Putamen (tissue), 1 donor: Measurements from ENCODE around the gene NEO1.
"Not testable (repeated sequence)": the region's sequence is repeated elsewhere in the genome, so short reads cannot be mapped to it uniquely, and the experiment has no call there.

Experiments
- DNase-seq: peaks from one replicate; pipeline ENCODE4 v3.0.0-alpha.2; 2016; ENCODE audit warnings: low spot score

The NEO1 gene

DNA sequence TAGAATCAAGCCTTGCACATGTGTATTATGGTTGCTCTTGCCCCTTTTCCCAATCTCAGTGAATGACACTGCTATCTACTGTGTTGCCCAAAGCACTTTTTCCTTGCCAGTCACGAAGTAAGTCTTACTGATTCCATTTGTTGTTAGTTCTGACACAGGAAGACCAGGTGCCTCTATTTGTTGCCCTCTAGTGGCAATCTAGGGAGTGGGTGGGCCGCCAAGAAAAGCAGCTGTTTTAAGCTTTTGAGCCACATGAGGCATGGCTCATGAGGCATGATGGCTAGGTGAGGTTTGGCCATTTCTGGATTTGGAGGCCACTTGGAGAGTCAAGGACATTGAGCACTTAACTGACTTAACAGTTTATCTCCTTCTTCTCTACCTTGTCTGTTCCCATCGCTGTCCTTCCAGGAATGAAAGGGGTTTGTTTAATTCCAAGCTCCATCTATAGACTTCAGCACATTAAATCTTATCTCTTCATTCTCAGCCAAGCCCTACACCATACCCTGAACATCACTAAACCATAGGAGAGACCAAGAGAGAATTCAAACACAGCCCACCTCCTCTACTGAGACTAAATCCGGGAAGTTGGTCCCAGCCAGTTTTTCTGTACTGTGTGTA is 213.4 kb downstream of the NEO1 start:
- DNase-seq, result peak; percentile 9

DNA sequence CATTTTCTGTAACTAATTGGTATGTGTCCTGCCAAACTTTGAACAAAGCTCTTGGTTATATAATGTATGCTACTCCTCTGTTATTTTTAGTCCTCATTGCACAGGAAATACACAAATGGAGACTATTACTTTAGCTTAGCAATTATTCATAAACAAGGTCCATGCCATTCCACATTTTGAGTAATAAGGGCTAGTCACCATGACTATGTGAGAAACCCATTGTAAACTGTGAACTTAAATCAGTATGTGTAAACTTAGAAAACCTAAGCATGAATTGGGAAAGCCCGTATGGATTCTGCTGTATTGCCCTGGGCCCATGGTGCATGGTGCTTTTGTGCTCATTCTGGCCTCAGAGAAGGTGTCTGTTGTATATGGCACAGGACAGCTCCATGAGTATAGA is 216.2 kb downstream of the NEO1 start:
- no peak for DNase-seq

DNA sequence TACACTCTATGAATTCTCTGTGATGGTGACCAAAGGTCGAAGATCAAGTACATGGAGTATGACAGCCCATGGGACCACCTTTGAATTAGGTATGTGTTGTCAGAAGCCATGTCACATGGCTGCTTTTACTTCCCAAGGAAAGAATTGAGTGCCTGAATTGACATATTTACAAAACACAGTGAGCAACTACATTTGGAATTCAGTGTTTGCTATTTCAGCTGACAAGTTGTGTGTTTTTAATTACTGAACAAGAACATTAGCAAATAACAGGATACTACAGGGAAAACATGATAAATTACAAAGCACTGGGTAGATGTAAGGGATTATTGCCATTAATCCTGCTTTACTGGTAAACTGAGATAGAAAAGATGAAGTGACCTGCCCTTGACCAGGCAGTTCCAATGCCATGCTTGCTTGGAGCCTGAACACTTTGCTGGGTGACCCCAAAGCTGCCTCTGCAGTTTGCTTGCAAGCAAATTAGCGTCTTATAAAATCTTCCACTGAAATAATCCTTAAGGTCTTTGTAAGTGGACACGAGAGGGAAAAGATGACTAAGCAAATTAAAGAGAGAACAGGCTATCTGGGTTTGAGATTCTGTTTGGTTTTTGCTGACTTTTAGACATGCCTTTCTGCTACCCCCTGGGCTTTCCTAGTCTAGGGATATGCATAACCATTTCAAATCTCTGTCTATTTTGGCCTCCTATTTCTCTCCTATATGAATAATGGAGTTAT is 218.3 kb downstream of the NEO1 start:
- no peak for DNase-seq

GRCh38 chr15:73273181-73274002 is 221.1 kb downstream of the NEO1 start:
- peak; percentile 53 for DNase-seq

- no peak for DNase-seq
Observed at GRCh38 chr15:73275862-73276261, 223.6 kb downstream of the NEO1 start.

- DNase-seq, result no peak
Observed at GRCh38 chr15:73282567-73283365, 230.5 kb downstream of the NEO1 start.

DNA sequence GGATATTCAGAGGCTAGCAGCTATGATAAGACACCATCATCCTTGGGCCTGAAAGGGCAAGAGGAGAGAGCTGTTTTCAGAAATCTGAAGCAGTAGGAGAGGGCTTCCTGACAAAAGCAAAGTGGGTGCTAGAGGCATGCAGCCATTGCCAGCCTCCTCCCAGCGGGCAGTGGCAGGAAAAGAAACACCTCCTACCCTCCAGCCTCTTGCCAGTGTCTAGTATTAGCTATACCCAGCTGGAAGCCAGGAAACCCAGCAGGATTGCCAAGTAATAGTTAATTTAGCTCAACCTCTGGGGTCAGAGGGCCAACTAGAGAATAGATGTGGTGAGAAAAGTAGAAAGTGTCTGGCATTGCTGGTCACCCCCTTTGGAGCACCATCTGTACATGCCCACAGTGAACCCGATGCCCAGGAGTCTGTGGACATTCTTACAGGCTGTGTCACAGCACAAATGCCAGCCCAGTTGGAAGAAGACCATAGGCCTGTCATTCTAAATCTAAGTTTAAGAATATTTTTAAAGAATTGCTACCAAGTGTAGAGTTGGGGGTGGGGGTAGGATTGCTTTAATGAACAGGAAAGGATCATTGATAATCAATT is 231.2 kb downstream of the NEO1 start:
- DNase-seq, result no peak

DNA sequence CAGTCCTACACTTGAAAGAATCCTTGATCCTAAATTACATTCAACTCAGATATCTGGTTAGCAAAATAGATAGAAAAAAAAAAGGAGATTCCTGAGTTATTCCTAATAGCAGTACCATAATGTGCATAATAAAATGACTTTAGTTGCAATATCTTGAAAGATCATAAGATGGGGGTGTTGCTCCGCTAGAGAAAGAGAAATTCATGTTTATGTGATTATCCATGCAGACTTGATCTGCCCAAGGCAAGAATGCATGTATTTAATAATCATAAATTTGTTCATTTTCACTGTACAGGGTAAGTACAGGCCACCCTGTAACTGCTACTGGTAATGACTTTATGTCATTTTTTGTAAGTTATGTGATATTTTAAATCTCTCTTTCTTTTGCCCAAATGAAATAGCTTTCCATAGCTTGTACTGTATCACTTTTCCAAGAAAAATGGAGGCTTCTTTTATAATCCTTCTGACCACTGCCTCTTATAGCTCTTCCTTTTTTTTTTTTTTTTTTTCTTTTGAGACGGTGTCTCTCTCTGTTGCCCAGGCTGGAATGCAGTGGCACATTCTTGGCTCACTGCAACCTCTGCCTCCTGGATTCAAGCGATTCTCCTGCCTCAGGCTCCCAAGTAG is 231.9 kb downstream of the NEO1 start:
- no peak for DNase-seq

DNA sequence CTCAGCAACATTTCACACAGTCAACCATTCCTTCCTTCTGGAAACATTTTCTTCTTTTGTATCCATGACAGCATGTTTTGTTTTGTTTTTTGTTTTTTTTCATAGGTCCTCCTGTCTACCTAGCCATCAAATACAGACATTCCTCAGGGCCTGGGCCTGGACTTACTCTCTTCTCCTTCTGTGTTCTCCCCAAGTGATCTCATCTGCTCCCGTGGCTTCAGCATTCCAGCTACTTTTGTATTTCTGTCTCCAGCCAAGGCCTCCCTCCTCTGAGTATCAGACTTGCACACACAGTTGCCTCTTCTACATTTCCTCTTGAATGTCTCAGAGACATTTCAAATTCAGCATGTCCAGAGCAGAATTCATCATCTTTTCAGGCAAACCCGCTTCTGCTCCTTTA is 234.0 kb downstream of the NEO1 start:
- DNase-seq, result no peak

- no peak for DNase-seq
Observed at GRCh38 chr15:73287019-73287418, 234.8 kb downstream of the NEO1 start.

DNA sequence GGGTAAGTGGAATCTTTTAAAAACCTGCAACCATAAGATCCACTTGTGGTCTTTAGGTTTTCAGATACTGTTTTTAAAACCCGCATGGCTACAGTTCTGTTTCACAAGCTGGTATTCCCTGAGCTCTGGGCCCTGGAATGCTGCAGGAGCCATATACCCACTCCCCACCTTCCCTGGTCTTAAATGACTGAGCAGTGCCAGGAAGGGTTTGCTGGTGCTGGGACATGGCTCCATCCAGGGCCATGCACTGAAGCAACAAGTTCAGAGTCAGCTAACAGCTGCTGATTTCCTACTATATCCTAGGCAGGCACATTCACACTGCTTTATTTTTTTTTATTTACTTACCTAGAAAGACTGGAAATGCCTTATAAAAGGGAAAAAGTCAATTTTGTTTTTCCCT is 239.2 kb downstream of the NEO1 start:
- no peak for DNase-seq

- DNase-seq, result no peak
Observed at GRCh38 chr15:73293773-73294172, 241.5 kb downstream of the NEO1 start.

- DNase-seq, result no peak
Observed at GRCh38 chr15:73295630-73296286, 243.5 kb downstream of the NEO1 start.

DNA sequence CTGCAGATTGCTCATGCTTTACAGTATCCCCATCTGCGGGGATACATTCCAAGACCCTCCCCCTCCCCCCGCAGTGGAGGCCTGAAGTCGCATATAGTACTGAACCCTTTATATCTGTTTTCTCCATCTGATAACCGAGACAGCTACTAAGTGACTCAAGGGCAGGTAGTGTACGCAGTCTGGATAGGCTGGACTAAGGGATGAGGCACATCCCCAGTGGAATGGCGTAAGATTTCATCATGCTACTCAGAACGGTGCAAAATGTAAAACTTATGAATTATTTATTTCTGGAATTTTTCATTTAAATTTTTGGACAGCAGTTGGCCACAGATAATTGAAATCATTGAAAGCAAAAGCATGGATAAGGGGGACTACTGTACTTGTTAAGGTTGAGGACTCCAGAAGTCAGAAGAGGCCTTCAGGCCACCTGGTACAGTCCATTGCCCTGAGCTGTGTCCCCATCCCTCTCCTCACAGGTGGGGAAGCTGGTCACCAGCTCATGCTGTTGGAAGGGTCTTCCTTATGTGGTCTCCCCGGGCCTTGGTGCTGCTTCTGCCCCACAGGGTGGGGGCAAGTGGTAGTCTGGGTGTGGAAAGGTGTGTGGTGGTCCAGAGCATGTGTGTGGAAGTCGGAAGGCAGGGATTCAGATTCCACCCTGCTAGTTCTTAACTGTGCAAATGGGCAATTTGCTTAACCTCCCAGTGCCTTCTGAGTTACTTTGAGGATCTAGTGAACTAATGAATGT is 244.5 kb downstream of the NEO1 start:
- DNase-seq, result no peak

GRCh38 chr15:73298522-73299245 is 246.4 kb downstream of the NEO1 start:
- no peak for DNase-seq

GRCh38 chr15:73300286-73300685 is 248.0 kb downstream of the NEO1 start:
- not testable (repeated sequence) for DNase-seq

- no peak for DNase-seq
Observed at GRCh38 chr15:73303636-73304035, 251.4 kb downstream of the NEO1 start.

DNA sequence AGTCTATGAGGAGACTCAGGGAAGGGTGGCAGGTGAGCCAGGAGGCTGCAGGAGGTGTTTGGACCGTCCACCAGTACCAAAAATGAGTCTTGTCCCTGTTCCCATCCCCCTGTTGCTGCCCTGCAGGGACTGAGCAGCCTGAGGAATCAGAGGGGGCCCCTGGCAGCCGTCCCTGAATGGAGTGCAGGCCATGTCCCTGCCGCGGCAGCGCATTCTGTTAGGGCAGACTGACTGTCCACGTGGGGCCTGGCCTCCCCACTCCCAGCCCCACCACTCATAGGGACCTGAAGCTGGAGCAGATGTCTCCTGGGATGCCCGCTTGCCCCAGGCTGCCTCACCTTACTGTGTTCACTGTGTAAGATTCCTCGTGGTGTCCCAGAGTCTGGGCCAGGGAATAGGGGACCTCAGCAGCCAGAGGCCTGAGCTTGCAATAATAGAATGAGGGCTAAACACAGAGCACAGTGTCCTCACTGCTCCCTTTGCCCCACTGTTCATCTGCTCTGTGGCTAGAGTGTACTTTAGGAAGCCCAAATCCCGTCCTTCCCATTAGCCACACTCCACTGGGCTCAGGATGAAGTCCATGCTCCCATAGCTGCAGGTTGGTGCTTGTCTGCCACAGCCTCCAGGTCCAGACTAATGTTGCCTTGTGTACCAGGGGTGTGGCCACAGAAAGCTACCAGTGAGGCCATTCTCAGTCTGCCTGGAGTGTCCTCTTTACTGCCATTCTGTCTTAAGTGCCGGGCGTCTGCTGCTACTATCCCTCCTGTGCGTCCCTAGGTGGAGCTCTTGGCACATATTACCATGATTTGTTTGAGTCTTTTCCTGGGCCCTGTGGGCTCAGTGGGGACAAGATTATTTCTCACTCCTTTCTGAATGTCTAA is 253.3 kb downstream of the NEO1 start:
- peak; percentile 34 for DNase-seq
